A673 (cell line): ENCODE measurements around the gene DUSP18.

Source experiments
- EZH2 ChIP-seq: fragments of 200-600 bp; sonication (generic); IDR thresholded peaks from 2 replicates; pipeline ENCODE4 v1.6.1; 2017; ENCODE audit warnings: borderline replicate concordance, low read depth, mild to moderate bottlenecking, mixed read lengths, antibody characterized with exemption, low read length; ENCODE audit not compliant: poor library complexity, severe bottlenecking
- TF ChIP-seq, protein P1 (sequence below): fragments of 300-800, 200-600 bp; sonication (generic); conservative IDR thresholded peaks from 2 replicates; pipeline ENCODE4 v1.5.1; 2017; ENCODE audit warnings: low read depth, mild to moderate bottlenecking, antibody characterized with exemption, low read length, moderate library complexity, mixed read lengths

GRCh38 chr22:30665266-30665665 is 2.4 kb downstream of the DUSP18 start:
- TF ChIP-seq, protein P1, sequence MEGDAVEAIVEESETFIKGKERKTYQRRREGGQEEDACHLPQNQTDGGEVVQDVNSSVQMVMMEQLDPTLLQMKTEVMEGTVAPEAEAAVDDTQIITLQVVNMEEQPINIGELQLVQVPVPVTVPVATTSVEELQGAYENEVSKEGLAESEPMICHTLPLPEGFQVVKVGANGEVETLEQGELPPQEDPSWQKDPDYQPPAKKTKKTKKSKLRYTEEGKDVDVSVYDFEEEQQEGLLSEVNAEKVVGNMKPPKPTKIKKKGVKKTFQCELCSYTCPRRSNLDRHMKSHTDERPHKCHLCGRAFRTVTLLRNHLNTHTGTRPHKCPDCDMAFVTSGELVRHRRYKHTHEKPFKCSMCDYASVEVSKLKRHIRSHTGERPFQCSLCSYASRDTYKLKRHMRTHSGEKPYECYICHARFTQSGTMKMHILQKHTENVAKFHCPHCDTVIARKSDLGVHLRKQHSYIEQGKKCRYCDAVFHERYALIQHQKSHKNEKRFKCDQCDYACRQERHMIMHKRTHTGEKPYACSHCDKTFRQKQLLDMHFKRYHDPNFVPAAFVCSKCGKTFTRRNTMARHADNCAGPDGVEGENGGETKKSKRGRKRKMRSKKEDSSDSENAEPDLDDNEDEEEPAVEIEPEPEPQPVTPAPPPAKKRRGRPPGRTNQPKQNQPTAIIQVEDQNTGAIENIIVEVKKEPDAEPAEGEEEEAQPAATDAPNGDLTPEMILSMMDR, result no peak
- TF ChIP-seq EZH2, result no peak
